ENCODE measurements around the gene CLSTN3.

The CLSTN3 gene

DNA sequence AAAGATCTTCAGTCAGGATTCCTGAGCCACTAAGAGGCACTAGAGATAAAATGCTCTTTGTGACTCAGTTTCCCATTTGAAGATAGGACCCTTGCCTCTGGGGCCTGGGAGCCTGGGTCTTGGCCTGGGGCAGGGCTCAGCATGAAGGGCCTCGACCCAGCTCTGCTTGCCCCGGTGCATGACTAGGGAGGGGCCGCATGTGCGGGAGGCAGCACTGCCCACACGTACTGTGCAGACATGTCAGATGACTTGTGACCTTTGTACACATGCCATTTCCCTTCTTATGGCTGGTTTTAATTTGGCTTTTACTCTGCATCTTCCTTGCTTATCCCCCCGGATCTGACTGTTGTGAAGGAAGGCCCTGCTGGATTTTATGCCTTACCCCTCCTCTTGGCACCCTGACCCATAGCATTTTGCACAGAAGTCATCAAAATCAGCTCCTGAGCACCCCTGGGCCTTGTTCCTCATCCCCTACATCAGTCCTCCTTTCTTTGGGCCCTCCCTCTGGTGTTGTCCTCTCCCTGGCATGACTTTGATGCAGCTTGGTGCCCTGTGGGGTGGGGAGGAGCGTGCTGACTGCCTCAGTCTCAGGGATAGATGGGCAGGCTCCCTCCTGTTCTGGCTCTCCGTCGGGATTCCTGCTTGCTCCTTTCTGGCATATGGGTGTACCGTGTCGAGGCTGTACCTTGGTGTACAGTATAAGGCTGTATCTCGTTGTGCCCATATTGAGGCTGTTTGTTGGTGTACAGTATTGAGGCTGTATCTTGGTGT, 4.4 kb downstream of the CLSTN3 start:
- no peak overlapping the region for H3K27ac Mint-ChIP-seq (ENCODE audit: low read depth)
- ATAC-seq (replicated peaks; ENCODE audit: extremely low read depth, poor library complexity, severe bottlenecking) (no peak), DNase-seq (ENCODE audit: low spot score in 2 of 2) (no peak)
- no peaks in the 10 kb centered on the region for H3K9me3 Mint-ChIP-seq
- peaks cover 20% of the 10 kb centered on the region for H3K36me3 Mint-ChIP-seq (ENCODE audit: insufficient read depth)
- H3K4me3 Mint-ChIP-seq: no peak overlapping the region
- no peaks in the 10 kb centered on the region for H3K27me3 Mint-ChIP-seq
- H3K4me1 Mint-ChIP-seq: peaks cover 31% of the 10 kb centered on the region

- no peak for ATAC-seq (replicated peaks; ENCODE audit: extremely low read depth, poor library complexity, severe bottlenecking)
Observed at GRCh38 chr12:7136071-7136470, 5.9 kb downstream of the CLSTN3 start.

GRCh38 chr12:7136676-7137075, 6.5 kb downstream of the CLSTN3 start:
- Mint-ChIP-seq H3K27me3 (no peaks in the 10 kb centered on the region), H3K4me3 (no peak overlapping the region), H3K9me3 (no peaks in the 10 kb centered on the region), H3K36me3 (ENCODE audit: insufficient read depth) (peaks cover 16% of the 10 kb centered on the region), H3K27ac (ENCODE audit: low read depth) (no peak overlapping the region), H3K4me1 (peaks cover 16% of the 10 kb centered on the region)
- ATAC-seq (replicated peaks; ENCODE audit: extremely low read depth, poor library complexity, severe bottlenecking): no peak
- no peak for DNase-seq (ENCODE audit: low spot score in 2 of 2)

More at GRCh38 chr12:7136071-7136470, 5.9 kb downstream of the CLSTN3 start:
- Mint-ChIP-seq H3K36me3 (ENCODE audit: insufficient read depth) (peaks cover 13% of the 10 kb centered on the region), H3K27ac (ENCODE audit: low read depth) (no peak overlapping the region), H3K4me1 (peaks cover 22% of the 10 kb centered on the region), H3K4me3 (no peak overlapping the region), H3K9me3 (no peaks in the 10 kb centered on the region), H3K27me3 (no peaks in the 10 kb centered on the region)
- no peak for DNase-seq (ENCODE audit: low spot score in 2 of 2)

DNA sequence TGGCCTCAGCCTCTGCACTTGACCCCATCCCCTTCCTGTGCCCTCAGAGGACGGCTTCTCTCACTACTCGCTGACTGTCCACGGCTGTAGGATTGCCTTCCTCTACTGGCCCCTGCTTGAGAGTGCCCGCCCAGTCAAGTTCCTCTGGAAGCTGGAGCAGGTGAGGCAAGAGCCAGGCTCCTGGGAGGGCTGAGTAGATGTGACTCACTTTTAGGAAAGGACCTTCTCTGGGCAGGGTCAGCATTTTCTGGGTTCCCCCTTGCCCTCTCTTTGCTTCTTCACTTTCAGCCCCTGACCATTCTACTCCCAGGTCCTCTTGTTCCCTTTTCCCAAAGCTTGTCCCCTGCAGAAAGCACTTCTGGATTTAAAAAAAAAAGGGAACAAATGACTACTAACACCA, 7.7 kb downstream of the CLSTN3 start:
- Mint-ChIP-seq H3K4me1 (peaks cover 4% of the 10 kb centered on the region), H3K9me3 (no peaks in the 10 kb centered on the region), H3K36me3 (ENCODE audit: insufficient read depth) (peaks cover 23% of the 10 kb centered on the region), H3K4me3 (no peak overlapping the region), H3K27me3 (no peaks in the 10 kb centered on the region), H3K27ac (ENCODE audit: low read depth) (no peak overlapping the region)
- ATAC-seq (replicated peaks; ENCODE audit: extremely low read depth, poor library complexity, severe bottlenecking): no peak
- no peak for DNase-seq (ENCODE audit: low spot score in 2 of 2)

GRCh38 chr12:7139200-7139599, 9.0 kb downstream of the CLSTN3 start:
- peaks cover 4% of the 10 kb centered on the region for H3K4me1 Mint-ChIP-seq
- H3K27ac Mint-ChIP-seq (ENCODE audit: low read depth): no peak overlapping the region
- DNase-seq (ENCODE audit: low spot score in 2 of 2) (no peak), ATAC-seq (replicated peaks; ENCODE audit: extremely low read depth, poor library complexity, severe bottlenecking) (no peak)
- no peak overlapping the region for H3K4me3 Mint-ChIP-seq
- no peaks in the 10 kb centered on the region for H3K9me3 Mint-ChIP-seq
- no peaks in the 10 kb centered on the region for H3K27me3 Mint-ChIP-seq
- peaks cover 23% of the 10 kb centered on the region for H3K36me3 Mint-ChIP-seq (ENCODE audit: insufficient read depth)

DNA sequence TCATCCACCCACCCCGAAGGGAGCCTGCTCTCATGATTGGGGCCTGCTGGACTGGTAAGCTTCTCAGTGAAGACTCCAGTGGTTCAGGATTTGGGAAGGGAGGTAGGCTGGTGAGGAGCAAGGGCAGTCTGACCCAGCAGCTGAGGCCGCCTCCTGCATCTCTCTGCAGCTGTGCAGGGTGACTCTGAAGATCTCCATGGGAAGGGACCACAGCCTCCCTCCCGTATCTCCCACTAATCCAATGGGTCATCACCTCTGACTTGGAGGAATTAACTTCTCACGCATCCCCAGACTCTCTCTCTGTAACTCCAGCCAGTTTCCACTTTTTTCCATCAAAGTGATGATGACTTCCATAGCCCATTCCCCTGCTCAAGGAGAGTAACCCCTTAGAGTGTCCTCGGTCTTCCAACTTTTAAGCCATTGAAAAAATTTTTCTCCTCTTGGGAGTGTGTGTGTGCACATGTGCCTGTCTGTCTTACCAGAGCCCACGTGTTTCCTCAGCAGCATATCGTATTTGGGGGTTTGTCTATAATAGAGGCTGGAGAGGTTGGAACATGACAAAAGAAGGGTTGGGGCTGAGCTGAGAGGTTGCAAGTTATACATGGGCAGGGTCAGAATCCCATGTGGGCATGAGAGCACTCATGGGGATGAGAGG, 11.3 kb downstream of the CLSTN3 start:
- H3K27ac Mint-ChIP-seq (ENCODE audit: low read depth): peak overlapping the region; percentile 30
- no peaks in the 10 kb centered on the region for H3K4me1 Mint-ChIP-seq
- H3K36me3 Mint-ChIP-seq (ENCODE audit: insufficient read depth): peaks cover 23% of the 10 kb centered on the region
- DNase-seq (ENCODE audit: low spot score in 2 of 2) (no peak), ATAC-seq (replicated peaks; ENCODE audit: extremely low read depth, poor library complexity, severe bottlenecking) (no peak)
- H3K4me3 Mint-ChIP-seq: no peak overlapping the region
- no peaks in the 10 kb centered on the region for H3K9me3 Mint-ChIP-seq
- H3K27me3 Mint-ChIP-seq: no peaks in the 10 kb centered on the region

DNA sequence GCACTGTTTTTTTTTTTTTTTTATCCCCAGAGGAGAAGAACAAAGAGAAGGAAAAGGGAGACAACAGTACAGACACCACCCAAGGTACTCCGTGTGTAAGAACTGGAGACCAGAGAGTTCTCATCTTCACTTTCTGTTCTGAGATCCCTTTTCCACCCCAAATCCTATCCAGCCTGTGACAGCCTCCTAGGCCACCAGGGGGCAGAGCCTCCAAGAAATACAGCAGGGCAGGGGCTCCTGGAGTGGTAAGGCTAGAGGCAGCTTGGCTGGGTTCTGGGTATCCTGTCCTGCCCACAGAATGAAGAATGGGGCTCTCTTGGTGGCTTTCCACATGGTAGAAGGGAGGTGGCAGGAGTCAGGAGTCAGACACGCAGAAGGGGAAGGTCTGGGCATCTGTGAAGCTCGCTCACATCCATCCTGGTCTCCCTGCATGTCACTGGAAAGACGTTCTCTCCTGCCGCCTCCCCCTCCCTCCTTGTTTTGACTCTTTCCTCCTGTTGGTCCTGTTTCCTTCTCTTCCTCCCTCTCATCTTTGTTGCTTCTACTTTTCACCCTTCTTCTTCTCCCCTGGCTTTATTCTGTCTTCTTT, 12.0 kb downstream of the CLSTN3 start:
- DNase-seq (ENCODE audit: low spot score in 2 of 2) (peak in 1 of 2 donors; percentile 26), ATAC-seq (replicated peaks; ENCODE audit: extremely low read depth, poor library complexity, severe bottlenecking) (peak; percentile 60)
- Mint-ChIP-seq H3K27me3 (no peaks in the 10 kb centered on the region), H3K4me1 (no peaks in the 10 kb centered on the region), H3K4me3 (no peak overlapping the region), H3K9me3 (no peaks in the 10 kb centered on the region), H3K27ac (ENCODE audit: low read depth) (peak overlapping the region; percentile 30), H3K36me3 (ENCODE audit: insufficient read depth) (peaks cover 23% of the 10 kb centered on the region)

DNA sequence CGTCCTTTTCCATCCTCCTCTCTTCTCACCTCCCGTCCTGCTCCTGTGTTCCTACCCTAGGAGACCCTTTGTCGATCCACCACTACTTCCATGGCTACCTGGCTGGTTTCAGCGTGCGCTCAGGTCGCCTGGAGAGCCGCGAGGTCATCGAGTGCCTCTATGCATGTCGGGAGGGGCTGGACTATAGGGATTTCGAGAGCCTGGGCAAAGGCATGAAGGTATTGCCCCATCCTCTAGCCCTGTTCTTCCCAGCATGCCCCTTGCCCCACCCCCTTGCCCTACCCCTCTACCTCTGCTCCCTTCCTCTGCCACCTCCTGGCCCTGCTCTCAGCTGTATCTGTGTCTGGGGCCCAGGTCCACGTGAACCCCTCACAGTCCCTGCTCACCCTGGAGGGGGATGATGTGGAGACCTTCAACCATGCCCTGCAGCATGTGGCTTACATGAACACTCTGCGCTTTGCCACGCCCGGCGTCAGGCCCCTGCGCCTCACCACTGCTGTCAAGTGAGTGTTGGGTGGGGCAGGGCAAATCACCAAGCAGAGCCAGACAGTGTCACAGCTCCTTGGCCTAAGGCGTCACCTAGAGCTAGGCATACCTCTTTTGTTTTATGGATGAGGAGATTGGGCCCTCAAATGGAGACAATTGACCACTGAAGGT, 12.8 kb downstream of the CLSTN3 start:
- Mint-ChIP-seq H3K9me3 (no peaks in the 10 kb centered on the region), H3K27ac (ENCODE audit: low read depth) (peak overlapping the region; percentile 30), H3K36me3 (ENCODE audit: insufficient read depth) (peaks cover 26% of the 10 kb centered on the region), H3K4me3 (no peak overlapping the region), H3K27me3 (no peaks in the 10 kb centered on the region), H3K4me1 (no peaks in the 10 kb centered on the region)
- ATAC-seq (replicated peaks; ENCODE audit: extremely low read depth, poor library complexity, severe bottlenecking): no peak
- no peak for DNase-seq (ENCODE audit: low spot score in 2 of 2)

DNA sequence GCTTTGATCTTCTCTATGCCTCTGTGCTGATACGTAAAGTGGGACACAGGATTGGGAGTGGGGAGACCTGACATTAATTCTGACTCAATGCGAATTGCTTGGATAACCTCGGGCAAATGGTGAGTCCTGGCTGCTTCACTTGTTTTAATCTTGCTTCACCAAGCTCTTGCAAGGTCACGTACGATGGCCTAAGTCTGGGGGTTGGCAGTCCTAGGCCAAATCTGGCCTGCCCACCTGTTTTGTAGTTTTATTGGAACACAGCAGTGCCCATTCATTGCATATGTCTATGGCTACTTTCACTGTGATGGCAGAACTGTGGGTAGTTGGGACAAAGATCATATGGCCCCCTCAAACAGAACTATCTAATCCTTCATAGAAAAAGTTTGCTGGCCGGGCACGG, 13.4 kb downstream of the CLSTN3 start:
- ATAC-seq (replicated peaks; ENCODE audit: extremely low read depth, poor library complexity, severe bottlenecking): no peak
- Mint-ChIP-seq H3K4me3 (no peak overlapping the region), H3K9me3 (no peaks in the 10 kb centered on the region), H3K27me3 (no peaks in the 10 kb centered on the region), H3K4me1 (no peaks in the 10 kb centered on the region), H3K27ac (ENCODE audit: low read depth) (no peak overlapping the region), H3K36me3 (ENCODE audit: insufficient read depth) (peaks cover 25% of the 10 kb centered on the region)
- no peak for DNase-seq (ENCODE audit: low spot score in 2 of 2)

DNA sequence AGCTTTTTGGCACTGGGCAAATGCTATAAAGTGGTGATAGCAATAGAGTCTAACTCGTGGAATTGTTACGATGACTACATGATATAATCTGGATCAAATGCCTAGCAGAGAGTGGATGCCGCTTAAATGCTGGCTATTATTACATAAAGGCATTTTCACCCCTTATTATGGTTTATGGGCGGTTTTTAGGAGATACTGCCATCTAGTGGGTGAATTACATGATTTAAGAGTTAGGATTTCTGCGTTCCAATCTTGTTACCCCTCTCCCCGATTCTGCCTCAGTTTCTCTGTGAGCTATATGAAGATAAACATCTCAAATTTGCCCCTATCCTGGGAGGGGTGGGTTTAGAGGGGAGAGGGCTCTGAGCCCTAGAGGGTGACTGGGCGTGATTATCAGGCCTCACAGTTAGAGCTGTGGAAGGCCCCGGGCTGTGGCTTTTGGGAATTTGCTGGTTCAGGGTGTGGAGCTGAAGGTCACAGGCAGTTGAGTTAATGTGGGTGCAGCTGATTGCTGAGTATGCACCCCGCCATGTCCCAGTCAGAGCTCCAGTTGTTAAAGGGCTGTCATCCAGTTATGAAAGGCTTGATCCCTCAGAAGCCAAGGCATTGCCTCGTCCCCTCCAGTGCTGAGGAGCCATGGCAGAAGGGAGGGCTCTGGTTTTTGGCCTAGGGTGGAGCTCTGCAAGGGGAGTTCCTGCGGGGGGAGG, 14.4 kb downstream of the CLSTN3 start:
- Mint-ChIP-seq H3K27ac (ENCODE audit: low read depth) (no peak overlapping the region), H3K27me3 (no peaks in the 10 kb centered on the region), H3K9me3 (no peaks in the 10 kb centered on the region), H3K4me1 (no peaks in the 10 kb centered on the region), H3K4me3 (no peak overlapping the region), H3K36me3 (ENCODE audit: insufficient read depth) (peaks cover 31% of the 10 kb centered on the region)
- no peak for DNase-seq (ENCODE audit: low spot score in 2 of 2)
- no peak for ATAC-seq (replicated peaks; ENCODE audit: extremely low read depth, poor library complexity, severe bottlenecking)

- Mint-ChIP-seq H3K4me3 (no peak overlapping the region), H3K27ac (ENCODE audit: low read depth) (no peak overlapping the region), H3K27me3 (no peaks in the 10 kb centered on the region), H3K36me3 (ENCODE audit: insufficient read depth) (peaks cover 37% of the 10 kb centered on the region), H3K9me3 (no peaks in the 10 kb centered on the region), H3K4me1 (no peaks in the 10 kb centered on the region)
- DNase-seq (ENCODE audit: low spot score in 2 of 2) (no peak), ATAC-seq (replicated peaks; ENCODE audit: extremely low read depth, poor library complexity, severe bottlenecking) (no peak)
Observed at GRCh38 chr12:7145671-7146070, 15.5 kb downstream of the CLSTN3 start.

GRCh38 chr12:7146228-7146627, 16.1 kb downstream of the CLSTN3 start:
- Mint-ChIP-seq H3K4me3 (no peak overlapping the region), H3K9me3 (no peaks in the 10 kb centered on the region)
- ATAC-seq (replicated peaks; ENCODE audit: extremely low read depth, poor library complexity, severe bottlenecking): no peak

More at GRCh38 chr12:7146228-7146627, 16.1 kb downstream of the CLSTN3 start:
- Mint-ChIP-seq H3K36me3 (ENCODE audit: insufficient read depth) (peaks cover 40% of the 10 kb centered on the region), H3K27ac (ENCODE audit: low read depth) (no peak overlapping the region), H3K4me1 (no peaks in the 10 kb centered on the region), H3K27me3 (no peaks in the 10 kb centered on the region)
- no peak for DNase-seq (ENCODE audit: low spot score in 2 of 2)
